ENCODE measurements around the gene EPHA10.

EPHA10 gene

DNA sequence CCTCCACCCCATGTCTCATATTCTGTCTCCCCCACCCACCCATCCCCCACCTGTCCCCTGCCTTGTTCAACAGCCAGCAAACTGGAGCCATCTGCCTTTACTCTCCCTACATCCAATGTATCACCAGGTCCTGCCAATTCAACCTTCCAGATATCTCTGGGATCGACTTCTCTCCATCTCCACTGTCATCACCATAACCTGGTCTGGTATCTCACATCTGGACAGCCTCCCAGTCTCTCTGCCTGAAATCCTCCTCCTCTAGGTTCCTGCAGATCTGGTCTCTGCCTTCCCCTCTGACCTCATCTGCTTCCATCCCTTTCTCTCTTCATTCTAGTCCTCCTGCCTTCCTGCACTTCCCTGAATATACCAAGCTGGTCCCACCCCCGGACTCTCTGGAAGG is 94.8 kb downstream of the EPHA10 start:
- no peak for DNase-seq

DNA sequence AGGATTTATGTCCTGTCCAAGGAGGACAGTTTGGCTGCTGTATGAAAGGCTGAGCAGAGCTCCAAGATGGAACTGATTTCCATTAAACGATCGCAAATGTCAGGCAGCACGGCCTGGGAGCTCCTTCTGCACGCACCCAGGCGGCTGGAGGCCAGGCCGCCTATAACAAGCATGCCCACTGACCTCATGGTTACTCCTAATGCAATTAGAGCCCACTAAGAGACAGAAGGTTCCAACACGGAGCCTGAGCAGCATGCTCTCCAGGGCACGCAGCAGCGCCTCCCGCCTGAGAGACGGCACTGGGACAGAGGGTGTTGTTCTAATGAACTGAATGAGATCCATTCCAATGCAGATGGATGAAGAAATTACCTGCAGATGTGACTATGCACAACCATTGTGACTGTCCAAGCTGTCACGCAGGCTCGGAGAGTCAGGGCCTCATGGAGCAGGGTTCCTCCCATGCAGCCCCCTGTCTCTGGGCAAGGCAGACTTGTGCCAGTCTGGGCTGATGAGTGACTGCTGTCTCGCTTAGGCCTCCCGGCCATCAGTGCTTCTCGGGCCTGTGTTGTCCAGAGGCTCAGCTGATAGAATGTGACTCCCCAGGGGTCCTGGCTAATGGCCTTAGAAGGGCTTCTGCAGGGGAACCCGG is 97.8 kb downstream of the EPHA10 start:
- no peak for DNase-seq

DNA sequence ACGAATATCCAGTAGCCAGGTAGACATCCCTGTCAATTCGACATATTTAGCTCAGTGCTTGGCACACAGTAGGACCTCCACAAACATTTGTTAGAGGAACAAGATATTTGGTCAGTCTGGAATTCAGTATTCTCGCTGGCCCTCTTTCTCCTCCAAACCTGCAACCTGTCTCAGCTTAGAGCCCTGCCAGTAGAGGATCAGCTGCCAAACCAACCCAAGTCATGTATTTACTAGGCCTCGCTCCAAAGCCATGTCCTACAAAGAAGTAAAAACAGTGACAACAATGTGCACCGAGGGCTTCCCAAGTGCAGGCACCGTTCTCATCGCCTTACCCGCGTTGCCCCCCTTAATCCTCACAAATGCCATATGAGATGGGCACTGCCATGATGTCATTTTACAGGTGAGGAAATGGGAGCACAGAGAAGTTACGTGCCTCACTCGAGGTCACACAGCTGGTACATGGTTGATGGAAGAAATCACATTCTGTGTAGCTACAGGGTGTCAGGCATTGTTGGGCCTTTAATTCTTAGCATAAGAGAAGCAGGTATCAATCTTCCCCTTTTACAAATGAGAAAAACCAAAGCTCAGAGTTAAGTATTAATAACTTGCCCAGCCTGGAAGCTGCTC is 98.6 kb downstream of the EPHA10 start:
- no peak for DNase-seq

Measured in Kasumi-1 (cell line).